ENCODE data around the gene AJAP1. TPM values are rescaled to one million over a fixed set of nuclear protein-coding genes. Genes with fewer than 3 reads are reported as not detected.

AJAP1 gene, protein sequence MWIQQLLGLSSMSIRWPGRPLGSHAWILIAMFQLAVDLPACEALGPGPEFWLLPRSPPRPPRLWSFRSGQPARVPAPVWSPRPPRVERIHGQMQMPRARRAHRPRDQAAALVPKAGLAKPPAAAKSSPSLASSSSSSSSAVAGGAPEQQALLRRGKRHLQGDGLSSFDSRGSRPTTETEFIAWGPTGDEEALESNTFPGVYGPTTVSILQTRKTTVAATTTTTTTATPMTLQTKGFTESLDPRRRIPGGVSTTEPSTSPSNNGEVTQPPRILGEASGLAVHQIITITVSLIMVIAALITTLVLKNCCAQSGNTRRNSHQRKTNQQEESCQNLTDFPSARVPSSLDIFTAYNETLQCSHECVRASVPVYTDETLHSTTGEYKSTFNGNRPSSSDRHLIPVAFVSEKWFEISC
- total RNA-seq: 0.13 and 0.26 TPM in 2 replicates

DNA sequence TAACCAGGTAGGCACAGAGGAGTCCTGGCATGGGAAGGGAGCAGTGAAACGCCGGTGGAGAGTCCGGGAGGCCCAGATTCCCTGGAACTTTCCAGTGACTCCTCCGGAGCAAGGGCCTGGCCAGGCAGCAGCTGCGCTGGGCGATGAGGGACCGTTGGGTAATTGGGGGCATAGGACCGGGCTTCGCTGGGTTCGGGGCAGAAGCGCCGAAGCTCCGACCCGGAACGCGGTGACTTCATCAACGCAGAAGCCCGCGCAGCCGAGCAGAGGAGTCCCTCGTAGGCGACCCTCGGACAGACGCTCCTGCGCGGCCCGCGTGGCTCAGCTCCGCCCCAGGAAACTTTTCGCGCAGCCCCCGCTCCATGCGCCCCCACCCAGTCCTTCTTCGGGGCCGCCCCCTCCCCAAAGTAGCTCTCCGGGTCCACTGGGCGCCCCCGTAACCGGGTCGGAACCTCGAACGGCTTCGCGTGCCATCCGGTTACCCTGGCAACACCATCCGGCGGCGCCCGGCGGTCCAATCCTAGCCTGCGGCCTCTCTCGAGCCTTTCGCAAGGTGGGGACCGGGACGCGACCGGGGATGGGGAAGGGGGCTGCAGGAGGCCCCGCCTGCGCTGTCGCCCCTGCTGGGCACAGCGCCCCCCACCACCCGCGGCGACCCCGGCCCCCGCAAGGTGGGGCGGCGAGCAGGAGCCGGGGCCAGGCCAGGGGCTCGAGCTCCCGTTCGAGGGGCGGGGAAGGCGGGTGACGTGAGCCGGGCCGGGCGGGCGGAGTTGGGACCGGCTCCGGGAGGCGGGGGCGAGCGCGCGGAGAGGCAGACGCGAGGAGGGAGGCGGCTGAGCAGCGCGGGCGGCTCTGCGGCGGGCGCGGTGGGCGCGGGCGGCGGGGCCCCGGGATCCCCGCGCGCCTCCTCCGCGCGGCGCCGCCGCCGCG lies at the start of gene AJAP1:
TSS of gene AJAP1 (plus strand) at position 814 of the 930 bp plus-strand sequence. CDS start 817 bp downstream, outside the sequence.
- TF ChIP-seq, protein P1, sequence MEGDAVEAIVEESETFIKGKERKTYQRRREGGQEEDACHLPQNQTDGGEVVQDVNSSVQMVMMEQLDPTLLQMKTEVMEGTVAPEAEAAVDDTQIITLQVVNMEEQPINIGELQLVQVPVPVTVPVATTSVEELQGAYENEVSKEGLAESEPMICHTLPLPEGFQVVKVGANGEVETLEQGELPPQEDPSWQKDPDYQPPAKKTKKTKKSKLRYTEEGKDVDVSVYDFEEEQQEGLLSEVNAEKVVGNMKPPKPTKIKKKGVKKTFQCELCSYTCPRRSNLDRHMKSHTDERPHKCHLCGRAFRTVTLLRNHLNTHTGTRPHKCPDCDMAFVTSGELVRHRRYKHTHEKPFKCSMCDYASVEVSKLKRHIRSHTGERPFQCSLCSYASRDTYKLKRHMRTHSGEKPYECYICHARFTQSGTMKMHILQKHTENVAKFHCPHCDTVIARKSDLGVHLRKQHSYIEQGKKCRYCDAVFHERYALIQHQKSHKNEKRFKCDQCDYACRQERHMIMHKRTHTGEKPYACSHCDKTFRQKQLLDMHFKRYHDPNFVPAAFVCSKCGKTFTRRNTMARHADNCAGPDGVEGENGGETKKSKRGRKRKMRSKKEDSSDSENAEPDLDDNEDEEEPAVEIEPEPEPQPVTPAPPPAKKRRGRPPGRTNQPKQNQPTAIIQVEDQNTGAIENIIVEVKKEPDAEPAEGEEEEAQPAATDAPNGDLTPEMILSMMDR (IDR thresholded peaks at IDR 0.05; ENCODE audit: insufficient read depth, low read length, severe bottlenecking): no peak
- H3K27me3 ChIP-seq (ENCODE audit: control insufficient read depth, insufficient read depth, low read length): peaks cover 25% of the 10 kb centered on the region
- no peak for DNase-seq (ENCODE audit: low read depth)
- no peaks in the 10 kb centered on the region for H3K36me3 ChIP-seq (ENCODE audit: control insufficient read depth, insufficient read depth, low read length)
- H3K4me3 ChIP-seq (ENCODE audit: low read depth, low read length): peak within 1 kb of the TSS; percentile 5
- no peak for FAIRE-seq

DNA sequence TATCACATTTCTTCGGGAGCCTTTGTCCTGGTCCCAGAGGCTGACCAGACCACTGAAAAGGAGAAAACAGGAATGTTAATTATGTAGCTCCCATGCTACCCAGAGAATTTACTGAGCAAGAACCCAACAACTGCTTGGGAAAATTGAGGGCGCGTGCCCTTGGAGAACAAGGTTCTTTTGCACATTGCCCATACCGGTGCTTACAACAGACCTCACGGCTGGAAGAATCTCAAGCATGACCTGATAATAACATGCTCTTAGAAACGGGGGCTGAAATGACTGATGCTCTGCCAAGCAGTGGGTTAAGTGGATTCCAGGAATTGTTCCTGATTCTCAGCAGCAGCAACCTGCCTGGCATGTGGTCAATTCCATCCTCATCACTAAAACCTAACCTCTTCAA lies 49.3 kb upstream of the AJAP1 start:
- no peak for DNase-seq (ENCODE audit: low read depth)
- H3K27me3 ChIP-seq (ENCODE audit: control insufficient read depth, insufficient read depth, low read length): no peaks in the 10 kb centered on the region
- no peaks in the 10 kb centered on the region for H3K36me3 ChIP-seq (ENCODE audit: control insufficient read depth, insufficient read depth, low read length)
- TF ChIP-seq, protein P1 (IDR thresholded peaks at IDR 0.05; ENCODE audit: insufficient read depth, low read length, severe bottlenecking): no peak
- H3K4me3 ChIP-seq (ENCODE audit: low read depth, low read length): no peak overlapping the region
- FAIRE-seq: no peak

DNA sequence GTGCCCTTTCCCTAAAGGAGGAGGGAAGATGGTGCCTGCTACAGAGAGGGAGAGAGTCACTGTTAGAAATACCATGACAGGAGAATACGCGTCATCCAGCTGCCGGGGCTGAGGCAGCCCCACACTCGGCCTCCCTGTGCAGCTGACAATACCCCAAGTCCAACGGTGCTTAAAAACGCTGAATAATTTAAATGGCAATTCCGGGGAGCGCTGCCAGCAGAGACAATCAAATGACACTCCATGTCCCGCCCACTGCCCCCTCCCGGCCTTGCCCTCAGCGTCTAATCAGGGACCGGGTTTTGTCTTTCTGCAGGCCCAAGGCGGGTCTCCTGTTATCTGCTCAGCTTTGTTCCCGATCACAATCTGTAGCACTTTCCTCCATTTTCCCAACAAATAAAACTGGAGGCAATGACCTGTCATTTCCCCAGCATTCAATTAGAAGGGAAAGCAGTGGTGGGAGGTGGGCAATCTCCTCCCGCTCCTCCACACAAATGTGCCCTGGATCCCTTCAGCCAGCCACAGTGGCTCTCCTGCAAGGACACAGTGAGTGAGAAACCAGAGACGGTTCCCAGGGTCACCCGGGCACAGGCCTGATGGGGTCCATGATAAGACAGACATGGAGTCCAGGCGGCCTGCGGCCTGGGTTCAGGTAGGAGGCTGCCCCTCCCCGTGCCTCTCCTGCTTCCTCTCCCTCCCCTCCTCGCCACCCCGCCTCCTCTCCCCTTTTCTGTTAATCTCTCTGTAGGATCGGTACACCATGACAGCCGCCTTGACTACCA lies 42.7 kb upstream of the AJAP1 start:
- H3K36me3 ChIP-seq (ENCODE audit: control insufficient read depth, insufficient read depth, low read length): no peaks in the 10 kb centered on the region
- no peak for DNase-seq (ENCODE audit: low read depth)
- TF ChIP-seq, protein P1 (IDR thresholded peaks at IDR 0.05; ENCODE audit: insufficient read depth, low read length, severe bottlenecking): no peak
- no peak overlapping the region for H3K4me3 ChIP-seq (ENCODE audit: low read depth, low read length)
- FAIRE-seq: no peak
- H3K27me3 ChIP-seq (ENCODE audit: control insufficient read depth, insufficient read depth, low read length): no peaks in the 10 kb centered on the region

- TF ChIP-seq, protein P1 (IDR thresholded peaks at IDR 0.05; ENCODE audit: insufficient read depth, low read length, severe bottlenecking): no peak
- FAIRE-seq (no peak), DNase-seq (ENCODE audit: low read depth) (no peak)
- no peak overlapping the region for H3K4me3 ChIP-seq (ENCODE audit: low read depth, low read length)
- no peaks in the 10 kb centered on the region for H3K36me3 ChIP-seq (ENCODE audit: control insufficient read depth, insufficient read depth, low read length)
- no peaks in the 10 kb centered on the region for H3K27me3 ChIP-seq (ENCODE audit: control insufficient read depth, insufficient read depth, low read length)
Observed at GRCh38 chr1:4612991-4613390, 41.4 kb upstream of the AJAP1 start.

DNA sequence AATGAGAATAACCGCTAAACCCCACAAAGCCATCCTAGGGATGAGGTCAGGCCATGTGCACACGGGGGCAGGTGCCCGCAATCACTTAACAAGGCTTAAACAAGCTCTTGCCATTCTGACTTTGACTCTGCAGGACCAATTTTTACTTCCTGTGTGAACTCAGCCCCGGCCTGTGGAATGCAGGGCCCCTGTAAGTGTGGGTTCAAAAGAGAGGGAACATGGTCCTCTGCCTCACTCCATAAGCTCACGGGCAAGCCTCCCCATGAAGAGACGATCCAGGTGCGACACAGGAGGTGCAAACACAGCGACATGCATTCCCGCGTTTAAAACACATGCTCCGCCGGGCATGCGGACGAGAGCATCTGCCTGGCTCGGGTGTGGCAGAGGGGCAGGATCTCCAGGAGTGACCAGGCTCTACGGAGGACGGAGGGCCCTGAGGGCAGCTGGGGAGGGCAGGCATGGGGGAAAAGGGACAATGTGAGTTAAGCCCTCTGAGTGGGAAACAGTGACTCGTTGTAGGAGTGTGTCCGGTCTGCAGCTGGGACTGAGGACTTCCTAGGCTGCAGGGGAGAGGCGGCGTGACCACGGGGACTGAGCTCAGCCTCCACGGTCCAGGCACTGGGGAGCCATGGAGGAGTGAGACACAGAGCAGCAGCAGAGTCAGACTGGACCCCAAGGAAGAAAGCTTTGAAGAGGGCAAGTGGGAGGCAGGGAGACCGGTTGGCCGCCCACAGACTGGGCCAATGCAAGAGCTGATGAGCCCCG lies 40.6 kb upstream of the AJAP1 start:
- TF ChIP-seq, protein P1 (IDR thresholded peaks at IDR 0.05; ENCODE audit: insufficient read depth, low read length, severe bottlenecking): no peak
- Histone ChIP-seq H3K4me3 (ENCODE audit: low read depth, low read length) (no peak overlapping the region), H3K36me3 (ENCODE audit: control insufficient read depth, insufficient read depth, low read length) (no peaks in the 10 kb centered on the region), H3K27me3 (ENCODE audit: control insufficient read depth, insufficient read depth, low read length) (no peaks in the 10 kb centered on the region)
- no peak for DNase-seq (ENCODE audit: low read depth)
- FAIRE-seq: no peak
